ENCODE measurements around the gene PQBP1.
A peak's percentile ranks its signal among the peaks of the same experiment; 100 is the strongest.

DNA sequence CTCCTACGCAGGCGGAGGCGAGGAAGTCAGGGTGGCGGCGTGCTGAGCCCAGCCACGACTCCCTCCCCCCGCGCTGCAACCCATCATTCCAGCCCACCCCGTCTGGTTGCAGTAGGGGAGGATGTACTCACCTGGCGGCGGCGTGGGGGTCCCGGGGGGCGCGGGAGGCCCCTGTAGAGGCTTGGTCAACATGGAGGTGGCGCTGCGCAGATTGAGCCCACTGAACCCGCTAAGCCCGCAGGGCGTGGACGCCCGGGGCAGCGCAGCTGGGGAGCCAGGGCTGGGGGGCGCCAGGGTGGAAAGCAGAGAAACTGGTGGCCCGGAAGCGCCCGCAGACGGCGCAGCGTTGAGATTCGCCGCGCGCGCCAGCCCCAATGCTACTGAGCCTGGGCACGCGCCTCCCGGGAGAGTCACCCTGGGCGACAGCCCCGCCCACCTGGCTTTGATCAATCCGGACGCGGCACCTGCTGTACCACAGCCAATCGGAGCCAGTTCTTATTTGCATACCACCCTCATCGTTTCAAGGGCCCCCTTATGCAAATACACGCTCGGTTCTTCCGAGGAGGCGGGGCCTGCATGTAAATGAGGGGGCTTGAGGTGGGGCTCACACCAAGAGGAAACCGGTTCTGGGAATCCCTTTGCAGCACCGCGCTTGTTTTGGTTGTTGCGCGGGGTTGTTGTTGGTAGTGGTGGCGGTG lies 21.1 kb downstream of the PQBP1 start, which contains the start of gene PIM2:
- TF ChIP-seq, protein P1, sequence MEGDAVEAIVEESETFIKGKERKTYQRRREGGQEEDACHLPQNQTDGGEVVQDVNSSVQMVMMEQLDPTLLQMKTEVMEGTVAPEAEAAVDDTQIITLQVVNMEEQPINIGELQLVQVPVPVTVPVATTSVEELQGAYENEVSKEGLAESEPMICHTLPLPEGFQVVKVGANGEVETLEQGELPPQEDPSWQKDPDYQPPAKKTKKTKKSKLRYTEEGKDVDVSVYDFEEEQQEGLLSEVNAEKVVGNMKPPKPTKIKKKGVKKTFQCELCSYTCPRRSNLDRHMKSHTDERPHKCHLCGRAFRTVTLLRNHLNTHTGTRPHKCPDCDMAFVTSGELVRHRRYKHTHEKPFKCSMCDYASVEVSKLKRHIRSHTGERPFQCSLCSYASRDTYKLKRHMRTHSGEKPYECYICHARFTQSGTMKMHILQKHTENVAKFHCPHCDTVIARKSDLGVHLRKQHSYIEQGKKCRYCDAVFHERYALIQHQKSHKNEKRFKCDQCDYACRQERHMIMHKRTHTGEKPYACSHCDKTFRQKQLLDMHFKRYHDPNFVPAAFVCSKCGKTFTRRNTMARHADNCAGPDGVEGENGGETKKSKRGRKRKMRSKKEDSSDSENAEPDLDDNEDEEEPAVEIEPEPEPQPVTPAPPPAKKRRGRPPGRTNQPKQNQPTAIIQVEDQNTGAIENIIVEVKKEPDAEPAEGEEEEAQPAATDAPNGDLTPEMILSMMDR (IDR thresholded peaks at IDR 0.05; ENCODE audit: extremely low read depth in 1 of 2, insufficient read depth in 1 of 2, low read depth in 1 of 2, low read length in 2 of 2): no peak
- TF ChIP-seq POLR2AphosphoS5 (IDR thresholded peaks at IDR 0.05; ENCODE audit: insufficient read depth, low read depth, low read length): peak; percentile 83
- TF ChIP-seq, protein P2, sequence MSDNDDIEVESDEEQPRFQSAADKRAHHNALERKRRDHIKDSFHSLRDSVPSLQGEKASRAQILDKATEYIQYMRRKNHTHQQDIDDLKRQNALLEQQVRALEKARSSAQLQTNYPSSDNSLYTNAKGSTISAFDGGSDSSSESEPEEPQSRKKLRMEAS (IDR thresholded peaks at IDR 0.05; ENCODE audit: insufficient read depth, insufficient read length): no peak
- TF ChIP-seq EZH2 (IDR thresholded peaks at IDR 0.05; ENCODE audit: borderline replicate concordance, low read depth, low read length, severe bottlenecking): no peak
- peak; percentile 81 for TF ChIP-seq POLR2A (IDR thresholded peaks at IDR 0.05; ENCODE audit: low read depth, low read length)
- TF ChIP-seq GATA2 (IDR thresholded peaks at IDR 0.05; ENCODE audit: insufficient read depth, insufficient read length, low read depth, low read length): no peak

Data from endothelial cell of umbilical vein (primary cell).